ENCODE results near the gene MUC5B. TPM values are rescaled to one million over a fixed set of nuclear protein-coding genes. Genes with fewer than 3 reads are reported as not detected.

MUC5B gene
- total RNA-seq, 1 experiment from 2014 or later, result 2.1 TPM

DNA sequence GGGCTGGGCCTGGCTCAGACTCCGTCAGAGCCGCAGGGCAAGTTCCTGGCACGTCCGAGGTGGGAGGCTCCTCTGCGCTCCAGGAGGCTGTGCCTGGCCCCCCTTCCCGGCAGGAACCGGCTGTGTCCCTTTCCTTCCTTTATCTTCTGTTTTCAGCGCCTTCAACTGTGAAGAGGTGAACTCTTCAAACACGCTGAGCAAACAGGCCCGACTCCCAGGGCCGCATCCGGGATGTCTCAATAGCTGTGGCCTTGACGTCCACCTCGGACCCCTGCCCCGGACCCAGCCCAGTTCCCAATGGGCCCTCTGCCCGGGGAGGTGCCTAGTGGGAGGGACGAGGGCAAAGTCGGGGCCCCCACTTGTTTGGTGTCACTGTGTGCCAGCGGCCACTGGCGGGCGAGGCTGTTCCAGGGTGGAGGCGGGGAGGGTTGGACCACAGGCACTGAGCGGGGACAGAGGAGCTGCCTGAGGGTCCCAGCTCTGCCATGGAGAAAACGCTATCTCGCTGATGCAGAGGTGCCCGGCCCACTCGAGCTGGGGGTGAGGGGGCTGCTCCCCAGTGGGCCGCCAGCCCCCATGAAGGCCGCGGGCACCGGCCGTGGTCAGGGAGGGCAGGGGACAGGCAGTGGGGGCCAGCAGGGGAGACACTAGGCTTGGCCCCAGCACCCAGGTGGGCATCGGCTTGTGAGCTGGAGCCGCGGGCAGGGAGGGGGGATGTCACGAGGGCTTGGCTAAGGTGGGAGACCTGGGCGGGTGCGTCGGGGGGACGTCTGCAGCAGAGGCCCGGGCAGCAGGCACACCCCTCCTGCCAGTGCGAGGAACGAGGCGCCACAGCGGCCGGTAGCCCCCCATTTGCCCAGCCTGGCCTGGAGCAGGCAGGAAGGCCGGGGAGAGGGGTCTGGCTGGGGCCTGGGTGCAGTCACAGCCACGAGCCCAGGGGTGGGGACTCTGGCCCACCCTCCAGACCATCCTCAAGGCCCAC lies 2.7 kb upstream of the MUC5B start:
- H3K9me2 ChIP-seq (ENCODE audit: insufficient read depth), result no peaks in the 10 kb centered on the region
- H2AFZ ChIP-seq, result no peak overlapping the region
- H3K9me3 ChIP-seq (ENCODE audit: insufficient read depth, low read depth), result peaks cover 4% of the 10 kb centered on the region; the same call in 1 of the 2 replicates
- intact Hi-C loops (cut with micrococcal nuclease; ENCODE audit: unreplicated experiment), result loop anchor here (5.0 kb wide), 1 partner anchor 68 kb away; no protein-coding TSS in a partner anchor
- H3F3A ChIP-seq (ENCODE audit: insufficient read depth, low read depth), result peaks cover 4% of the 10 kb centered on the region; the same call in 1 of the 2 replicates
- no peaks in the 10 kb centered on the region for H4K20me1 ChIP-seq (ENCODE audit: insufficient read depth)
- peaks cover 37% of the 10 kb centered on the region for H3K4me1 ChIP-seq (replicated peaks; ENCODE audit: insufficient read depth)
- H3K79me2 ChIP-seq (ENCODE audit: low read depth), result 0 out of 2 replicates have a peak, but pooled peaks cover 3% of the 10 kb centered on the region
- H3K27ac ChIP-seq, result peak overlapping the region; percentile 59
- CTCF ChIA-PET, result interaction anchor here (0.7 kb wide), 1 partner anchor 347 kb away, joined by 7 read pairs; no protein-coding TSS in a partner anchor
- no peak overlapping the region; the same call in 1 of the 2 replicates for H3K4me3 ChIP-seq
- BruUV-seq (replicated peaks), result no TSS peak
- TF ChIP-seq, protein P1, sequence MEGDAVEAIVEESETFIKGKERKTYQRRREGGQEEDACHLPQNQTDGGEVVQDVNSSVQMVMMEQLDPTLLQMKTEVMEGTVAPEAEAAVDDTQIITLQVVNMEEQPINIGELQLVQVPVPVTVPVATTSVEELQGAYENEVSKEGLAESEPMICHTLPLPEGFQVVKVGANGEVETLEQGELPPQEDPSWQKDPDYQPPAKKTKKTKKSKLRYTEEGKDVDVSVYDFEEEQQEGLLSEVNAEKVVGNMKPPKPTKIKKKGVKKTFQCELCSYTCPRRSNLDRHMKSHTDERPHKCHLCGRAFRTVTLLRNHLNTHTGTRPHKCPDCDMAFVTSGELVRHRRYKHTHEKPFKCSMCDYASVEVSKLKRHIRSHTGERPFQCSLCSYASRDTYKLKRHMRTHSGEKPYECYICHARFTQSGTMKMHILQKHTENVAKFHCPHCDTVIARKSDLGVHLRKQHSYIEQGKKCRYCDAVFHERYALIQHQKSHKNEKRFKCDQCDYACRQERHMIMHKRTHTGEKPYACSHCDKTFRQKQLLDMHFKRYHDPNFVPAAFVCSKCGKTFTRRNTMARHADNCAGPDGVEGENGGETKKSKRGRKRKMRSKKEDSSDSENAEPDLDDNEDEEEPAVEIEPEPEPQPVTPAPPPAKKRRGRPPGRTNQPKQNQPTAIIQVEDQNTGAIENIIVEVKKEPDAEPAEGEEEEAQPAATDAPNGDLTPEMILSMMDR (conservative IDR thresholded peaks at IDR 0.05), result no peak
- TF ChIP-seq EZH2 (IDR thresholded peaks at IDR 0.05; ENCODE audit: low read depth), result no peak
- peak; percentile 63 to 77 for DNase-seq
- H3K27me3 ChIP-seq (ENCODE audit: insufficient read depth, low read depth), result no peaks in the 10 kb centered on the region
- POLR2A ChIA-PET (ENCODE audit: unreplicated experiment), result no interaction called here
- H3K4me2 ChIP-seq, result peak overlapping the region; percentile 70
- no peaks in the 10 kb centered on the region for H3K36me3 ChIP-seq (ENCODE audit: low read depth)

DNA sequence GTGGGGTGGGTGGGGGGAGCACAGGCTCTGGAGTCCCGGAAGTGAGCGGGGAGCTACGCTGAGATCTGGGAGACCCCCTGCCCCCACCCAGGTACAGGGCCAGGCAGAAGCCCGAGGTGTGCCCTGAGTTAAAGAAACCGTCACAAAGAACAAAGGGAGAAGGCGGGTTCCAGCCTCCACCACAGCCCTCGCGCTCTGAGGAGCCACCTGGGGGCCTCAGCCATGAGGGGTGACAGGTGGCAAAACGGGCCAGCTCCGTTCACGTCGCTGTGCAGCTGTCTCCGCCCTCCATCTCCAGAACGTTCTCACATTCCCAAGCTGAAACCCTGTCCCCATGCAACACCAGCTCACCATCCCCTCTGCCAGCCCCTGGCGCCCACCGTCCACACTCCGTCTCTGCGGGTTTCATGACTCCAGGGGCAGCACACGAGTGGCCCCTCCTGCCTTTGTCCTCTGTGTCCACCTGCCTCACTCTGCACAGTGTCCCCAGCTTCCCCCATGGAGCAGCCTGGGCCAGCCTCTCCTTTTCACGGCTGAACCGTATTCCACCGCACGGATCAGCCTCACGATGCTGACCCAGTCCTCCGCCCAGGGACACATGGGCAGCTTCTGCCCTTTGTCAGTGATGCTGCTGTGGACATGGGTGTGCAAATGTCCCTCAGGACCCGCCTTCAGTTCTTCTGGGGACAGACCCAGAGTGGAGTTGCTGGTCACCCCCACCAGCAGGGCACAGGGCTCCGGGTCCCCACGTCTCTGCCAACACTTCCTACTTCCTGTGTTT lies 1.7 kb upstream of the MUC5B start:
- H3K27ac ChIP-seq, result no peak overlapping the region
- no peaks in the 10 kb centered on the region for H3K9me3 ChIP-seq (ENCODE audit: insufficient read depth, low read depth)
- CTCF ChIA-PET, result interaction anchor here (0.7 kb wide), 1 partner anchor 346 kb away, joined by 7 read pairs; no protein-coding TSS in a partner anchor
- POLR2A ChIA-PET (ENCODE audit: unreplicated experiment), result no interaction called here
- no peaks in the 10 kb centered on the region for H3F3A ChIP-seq (ENCODE audit: insufficient read depth, low read depth)
- H3K4me1 ChIP-seq (replicated peaks; ENCODE audit: insufficient read depth), result peaks cover 37% of the 10 kb centered on the region
- intact Hi-C loops (cut with micrococcal nuclease; ENCODE audit: unreplicated experiment), result loop anchor here (5.0 kb wide), 1 partner anchor 69 kb away; no protein-coding TSS in a partner anchor
- H3K36me3 ChIP-seq (ENCODE audit: low read depth), result no peaks in the 10 kb centered on the region
- no peak overlapping the region for H3K4me2 ChIP-seq
- no peak for TF ChIP-seq EZH2 (IDR thresholded peaks at IDR 0.05; ENCODE audit: low read depth)
- TF ChIP-seq, protein P1 (conservative IDR thresholded peaks at IDR 0.05), result no peak
- no peaks in the 10 kb centered on the region for H3K27me3 ChIP-seq (ENCODE audit: insufficient read depth, low read depth)
- no peak for DNase-seq
- BruUV-seq (replicated peaks), result no TSS peak
- H3K79me2 ChIP-seq (ENCODE audit: low read depth), result 0 out of 2 replicates have a peak, but pooled peaks cover 3% of the 10 kb centered on the region
- no peak overlapping the region for H2AFZ ChIP-seq
- no peaks in the 10 kb centered on the region for H4K20me1 ChIP-seq (ENCODE audit: insufficient read depth)
- no peak overlapping the region for H3K4me3 ChIP-seq
- no peaks in the 10 kb centered on the region for H3K9me2 ChIP-seq (ENCODE audit: insufficient read depth)

DNA sequence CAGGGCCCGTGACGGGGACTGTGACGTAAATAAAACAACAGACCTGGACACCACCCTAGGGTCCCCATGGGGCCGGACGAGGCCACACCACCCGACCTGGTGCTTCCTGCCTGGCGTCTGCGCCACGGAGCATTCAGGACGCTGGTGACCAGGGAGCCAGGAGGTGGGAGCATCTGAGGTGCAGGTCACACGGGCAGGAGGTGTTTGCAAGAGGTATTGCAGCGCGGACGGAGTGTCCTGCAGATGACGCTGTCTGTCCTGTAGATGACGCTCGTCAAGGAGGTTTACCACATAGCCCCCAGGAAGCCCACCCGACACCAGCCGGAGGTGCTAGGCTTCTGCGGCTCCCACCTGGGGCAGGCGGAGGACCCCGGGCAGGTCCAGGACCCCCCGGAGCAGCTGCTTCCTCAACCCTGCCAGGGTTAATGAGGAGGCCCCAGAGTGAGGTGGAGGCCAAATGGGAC lies 986 bp upstream of the MUC5B start:
- Histone ChIP-seq H2AFZ (no peak overlapping the region), H4K20me1 (ENCODE audit: insufficient read depth) (no peaks in the 10 kb centered on the region), H3K9me2 (ENCODE audit: insufficient read depth) (no peaks in the 10 kb centered on the region), H3K79me2 (ENCODE audit: low read depth) (0 out of 2 replicates have a peak, but pooled peaks cover 3% of the 10 kb centered on the region), H3K9me3 (ENCODE audit: insufficient read depth, low read depth) (no peaks in the 10 kb centered on the region), H3K4me1 (replicated peaks; ENCODE audit: insufficient read depth) (peaks cover 37% of the 10 kb centered on the region), H3F3A (ENCODE audit: insufficient read depth, low read depth) (no peaks in the 10 kb centered on the region), H3K27ac (no peak overlapping the region), H3K27me3 (ENCODE audit: insufficient read depth, low read depth) (no peaks in the 10 kb centered on the region), H3K4me3 (no peak overlapping the region), H3K4me2 (peak overlapping the region; percentile 72), H3K36me3 (ENCODE audit: low read depth) (no peaks in the 10 kb centered on the region)
- no TSS peak for BruUV-seq (replicated peaks)
- DNase-seq, result no peak
- POLR2A ChIA-PET (ENCODE audit: unreplicated experiment), result no interaction called here
- intact Hi-C loops (cut with micrococcal nuclease; ENCODE audit: unreplicated experiment), result loop anchor here (5.0 kb wide), 1 partner anchor 70 kb away; no protein-coding TSS in a partner anchor
- TF ChIP-seq, protein P1 (conservative IDR thresholded peaks at IDR 0.05), result no peak
- CTCF ChIA-PET, result no interaction called here

Data from PC-9 (cell line).